Activated CD4-positive, alpha-beta T cell treated with anti-CD3 and anti-CD28 coated beads, Interleukin-2, Interleukin-6, amounts not matched to agents 100 ng/mL and 50 ng/mL, durations not matched to agents 16 hours and 8 hours (primary cell): ENCODE data around the gene NOCT.
"Not testable (repeated sequence)": the region's sequence is repeated elsewhere in the genome, so short reads cannot be mapped to it uniquely, and the experiment has no call there.

Experiments
- DNase-seq: peaks from one replicate; pipeline ENCODE4 v3.0.0-alpha.2; 2020

The NOCT gene

GRCh38 chr4:139015269-139015947 is at the start of gene NOCT:
NOCT (plus strand) TSS chr4:139015781; CDS start chr4:139015982, 201 bp downstream.
- DNase-seq, result peak; percentile 96

- DNase-seq, result no peak
Measured at GRCh38 chr4:138967313-138967712, 48.3 kb upstream of the NOCT start.

GRCh38 chr4:138972956-138973801 is 42.4 kb upstream of the NOCT start:
- DNase-seq, result no peak

GRCh38 chr4:138975225-138975624 is 40.4 kb upstream of the NOCT start:
- DNase-seq, result no peak

GRCh38 chr4:138976526-138976925 is 39.1 kb upstream of the NOCT start:
- no peak for DNase-seq

- DNase-seq, result no peak
Measured at GRCh38 chr4:138977524-138977923, 38.1 kb upstream of the NOCT start.

- no peak for DNase-seq
Measured at GRCh38 chr4:138978028-138978585, 37.5 kb upstream of the NOCT start.

- DNase-seq, result no peak
Measured at GRCh38 chr4:138978600-138978999, 37.0 kb upstream of the NOCT start.

GRCh38 chr4:138979742-138980141 is 35.8 kb upstream of the NOCT start:
- no peak for DNase-seq

GRCh38 chr4:138981930-138982390 is 33.6 kb upstream of the NOCT start:
- no peak for DNase-seq

- no peak for DNase-seq
Measured at GRCh38 chr4:138982754-138983153, 32.8 kb upstream of the NOCT start.

- DNase-seq, result no peak
Measured at GRCh38 chr4:138983690-138984089, 31.9 kb upstream of the NOCT start.

GRCh38 chr4:138984647-138985046 is 30.9 kb upstream of the NOCT start:
- DNase-seq, result no peak

GRCh38 chr4:138992676-138993075 is 22.9 kb upstream of the NOCT start:
- DNase-seq, result no peak

GRCh38 chr4:138996090-138996489 is 19.5 kb upstream of the NOCT start:
- DNase-seq, result no peak

- no peak for DNase-seq
Measured at GRCh38 chr4:138999666-139000065, 15.9 kb upstream of the NOCT start.

GRCh38 chr4:139000134-139000533 is 15.4 kb upstream of the NOCT start:
- not testable (repeated sequence) for DNase-seq

GRCh38 chr4:139001430-139001829 is 14.2 kb upstream of the NOCT start:
- DNase-seq, result not testable (repeated sequence)

GRCh38 chr4:139003668-139004067 is 11.9 kb upstream of the NOCT start:
- not testable (repeated sequence) for DNase-seq

GRCh38 chr4:139005774-139006173 is 9.8 kb upstream of the NOCT start:
- no peak for DNase-seq

- no peak for DNase-seq
Measured at GRCh38 chr4:139007640-139008039, 7.9 kb upstream of the NOCT start.

- DNase-seq, result not testable (repeated sequence)
Measured at GRCh38 chr4:139008278-139008677, 7.3 kb upstream of the NOCT start.

GRCh38 chr4:139009702-139010101 is 5.9 kb upstream of the NOCT start:
- DNase-seq, result no peak
